Activated effector memory CD4-positive, alpha-beta T cell treated with Interleukin-2 at 50 U/mL for 16 hours (primary cell): ENCODE measurements around the gene GALNT11.
"Not testable (repeated sequence)": the region's sequence is repeated elsewhere in the genome, so short reads cannot be mapped to it uniquely, and the experiment has no call there.

Experiments
- DNase-seq: peaks from one replicate; pipeline ENCODE4 v3.0.0-alpha.2; 2020

GALNT11 gene

GRCh38 chr7:152027491-152028365, 2.3 kb downstream of the GALNT11 start:
- not testable (repeated sequence) for DNase-seq

DNA sequence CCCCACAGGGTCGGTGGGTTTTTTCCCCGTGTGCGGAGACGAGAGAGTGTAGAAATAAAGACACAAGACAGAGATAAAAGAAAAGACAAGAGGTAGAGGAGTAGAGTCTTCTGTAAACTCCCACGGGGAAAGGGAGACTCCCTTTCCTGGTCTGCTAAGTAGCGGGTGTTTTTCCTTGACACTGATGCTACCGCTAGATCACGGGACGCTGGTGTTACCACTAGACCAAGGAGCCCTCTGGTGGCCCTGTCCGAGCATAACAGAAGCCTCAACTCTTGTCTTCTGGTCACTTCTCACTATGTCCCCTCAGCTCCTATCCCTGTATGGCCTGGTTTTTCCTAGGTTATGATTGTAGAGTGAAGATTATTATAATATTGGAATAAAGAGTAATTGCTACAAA, 4.6 kb downstream of the GALNT11 start:
- not testable (repeated sequence) for DNase-seq

DNA sequence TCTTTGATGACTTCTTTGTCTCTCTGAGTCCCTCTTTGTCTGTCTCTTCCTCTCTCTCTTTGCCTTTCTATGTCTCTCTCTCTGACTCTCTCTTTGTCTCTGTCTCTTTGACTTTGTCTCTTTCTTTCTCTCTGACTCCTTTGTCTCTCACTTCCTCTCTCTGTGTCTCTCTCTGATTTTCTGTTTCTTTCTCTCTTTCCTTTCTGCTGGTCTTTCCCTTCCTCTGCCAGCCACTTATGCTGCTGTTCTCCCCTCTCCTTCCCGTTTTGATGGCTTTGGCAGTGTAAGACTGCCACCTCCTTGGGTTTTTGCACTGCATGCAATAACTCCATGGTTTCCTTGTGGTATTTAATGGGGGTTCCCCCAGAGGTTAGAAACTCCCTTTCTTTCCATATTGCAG, 5.2 kb downstream of the GALNT11 start:
- not testable (repeated sequence) for DNase-seq

GRCh38 chr7:152035817-152036216, 10.3 kb downstream of the GALNT11 start:
- no peak for DNase-seq

DNA sequence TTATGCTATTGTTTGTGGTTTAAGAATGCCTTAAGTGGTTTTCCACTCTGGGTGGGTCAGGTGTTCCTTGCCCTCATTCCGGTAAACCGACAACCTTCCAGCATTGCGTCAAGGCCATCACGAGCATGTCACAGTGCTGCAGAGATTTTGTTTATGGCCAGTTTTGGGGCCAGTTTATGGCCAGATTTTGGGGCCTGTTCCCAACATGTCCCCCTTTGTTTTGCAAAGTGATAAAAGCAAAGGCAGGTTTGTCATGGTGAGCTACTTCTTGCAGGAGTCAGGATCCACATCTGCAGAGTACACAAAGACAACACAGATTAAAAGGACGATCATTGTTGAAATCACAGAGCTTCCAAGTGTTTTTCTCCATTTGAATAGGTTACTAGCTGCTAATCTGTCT, 12.9 kb downstream of the GALNT11 start:
- DNase-seq: not testable (repeated sequence)

GRCh38 chr7:152043086-152043485, 17.6 kb downstream of the GALNT11 start:
- DNase-seq: not testable (repeated sequence)

- not testable (repeated sequence) for DNase-seq
Observed at GRCh38 chr7:152044909-152045308, 19.4 kb downstream of the GALNT11 start.

GRCh38 chr7:152046531-152046930, 21.1 kb downstream of the GALNT11 start:
- no peak for DNase-seq

DNA sequence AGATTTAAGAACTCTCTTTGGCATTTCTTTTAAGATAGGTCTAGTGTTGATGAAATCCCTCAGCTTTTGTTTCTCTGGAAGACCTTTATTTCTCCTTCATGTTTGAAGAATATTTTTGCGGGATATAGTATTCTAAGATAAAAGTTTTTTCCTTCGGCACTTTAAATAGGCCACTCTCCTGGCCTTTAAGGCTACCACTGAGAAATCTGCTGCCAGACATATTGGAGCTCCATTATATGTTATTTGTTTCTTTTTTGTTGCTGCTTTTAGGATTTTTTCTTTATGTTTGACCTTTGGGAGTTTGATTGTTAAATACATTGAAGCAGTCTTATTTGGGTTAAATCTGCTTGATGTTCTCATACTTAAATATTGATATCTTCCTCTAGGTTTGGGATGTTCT, 22.6 kb downstream of the GALNT11 start:
- DNase-seq: no peak

GRCh38 chr7:152050547-152050971, 25.1 kb downstream of the GALNT11 start:
- DNase-seq: no peak

DNA sequence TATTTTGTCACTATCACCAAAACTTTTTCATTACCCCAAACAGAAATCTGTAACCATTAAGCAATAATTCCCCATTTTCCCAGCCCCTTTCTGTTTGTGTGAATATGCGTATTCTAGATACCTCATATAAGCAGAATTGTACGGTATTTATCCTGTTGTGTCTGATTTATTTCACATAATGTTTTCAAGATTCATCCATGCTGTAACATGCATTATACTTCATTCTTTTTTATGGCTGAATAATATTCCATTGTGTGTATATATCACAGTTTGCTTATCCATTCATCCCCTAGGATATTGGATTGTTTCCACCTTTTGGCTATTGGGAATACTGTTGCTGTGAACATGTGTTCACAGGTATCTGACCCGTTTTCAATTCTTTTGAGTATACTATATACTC, 26.5 kb downstream of the GALNT11 start:
- DNase-seq: no peak

- no peak for DNase-seq
Observed at GRCh38 chr7:152052771-152053170, 27.3 kb downstream of the GALNT11 start.

- no peak for DNase-seq
Observed at GRCh38 chr7:152054367-152055230, 29.1 kb downstream of the GALNT11 start.

DNA sequence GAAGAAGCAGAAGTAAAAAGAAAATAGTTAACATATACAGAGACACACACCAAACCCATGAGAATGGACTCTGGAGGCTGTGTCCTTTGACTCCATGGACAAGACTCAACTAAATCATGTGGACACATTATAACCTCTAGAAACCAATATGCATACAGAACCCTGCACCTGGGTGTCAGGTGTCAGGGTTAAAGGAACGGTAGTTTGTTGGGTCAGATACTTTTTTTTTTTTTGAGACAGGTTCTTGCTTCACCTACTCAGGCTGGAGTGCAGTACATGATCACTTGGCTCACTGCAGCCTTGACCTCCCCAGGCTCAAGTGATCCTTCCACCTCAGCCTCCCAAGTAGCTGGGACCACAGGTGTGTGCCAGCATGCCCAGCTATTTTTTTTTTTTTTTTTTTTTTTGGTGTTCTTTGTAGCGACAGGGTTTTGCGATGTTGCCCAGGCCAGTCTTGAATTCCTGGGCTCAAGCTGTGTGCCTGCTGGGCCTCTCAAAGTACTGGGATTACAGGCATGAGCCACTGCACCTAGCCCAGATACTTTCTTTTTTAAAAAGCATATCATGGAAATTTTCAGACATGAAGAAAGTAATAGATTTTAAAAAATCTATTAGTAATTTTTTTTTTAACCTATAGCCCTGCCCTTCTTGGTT, 31.3 kb downstream of the GALNT11 start:
- DNase-seq: no peak

DNA sequence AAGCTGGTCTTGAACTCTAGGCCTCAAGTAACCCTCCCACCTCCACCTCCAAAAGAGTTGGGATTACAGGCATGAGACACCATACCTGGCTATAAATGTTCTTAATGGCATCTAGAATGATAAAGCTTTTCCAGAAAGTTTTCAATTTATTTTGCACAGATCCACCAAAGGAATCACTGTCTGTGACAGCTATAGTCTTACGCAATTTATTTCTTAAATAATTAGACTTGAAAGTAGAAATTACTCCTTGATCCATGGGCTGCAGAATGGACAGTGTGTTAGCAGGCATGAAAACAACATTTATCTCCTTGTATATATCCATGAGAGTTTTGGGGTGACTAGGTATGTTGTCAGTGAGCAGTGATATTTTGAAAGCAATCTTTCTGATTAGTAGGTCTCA, 33.8 kb downstream of the GALNT11 start:
- no peak for DNase-seq

DNA sequence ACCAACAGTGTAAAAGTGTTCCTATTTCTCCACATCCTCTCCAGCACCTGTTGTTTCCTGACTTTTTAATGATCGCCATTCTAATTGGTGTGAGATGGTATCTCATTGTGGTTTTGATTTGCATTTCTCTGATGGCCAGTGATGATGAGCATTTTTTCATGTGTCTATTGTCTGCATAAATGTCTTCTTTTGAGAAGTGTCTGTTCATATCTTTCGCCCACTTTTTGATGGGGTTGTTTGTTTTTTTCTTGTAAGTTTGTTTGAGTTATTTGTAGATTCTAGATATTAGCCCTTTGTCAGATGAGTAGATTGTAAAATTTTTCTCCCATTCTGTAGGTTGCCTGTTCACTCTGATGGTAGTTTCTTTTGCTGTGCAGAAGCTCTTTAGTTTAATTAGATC, 35.6 kb downstream of the GALNT11 start:
- DNase-seq: not testable (repeated sequence)

GRCh38 chr7:152063192-152063591, 37.7 kb downstream of the GALNT11 start:
- DNase-seq: not testable (repeated sequence)

GRCh38 chr7:152063821-152064220, 38.3 kb downstream of the GALNT11 start:
- DNase-seq: not testable (repeated sequence)

DNA sequence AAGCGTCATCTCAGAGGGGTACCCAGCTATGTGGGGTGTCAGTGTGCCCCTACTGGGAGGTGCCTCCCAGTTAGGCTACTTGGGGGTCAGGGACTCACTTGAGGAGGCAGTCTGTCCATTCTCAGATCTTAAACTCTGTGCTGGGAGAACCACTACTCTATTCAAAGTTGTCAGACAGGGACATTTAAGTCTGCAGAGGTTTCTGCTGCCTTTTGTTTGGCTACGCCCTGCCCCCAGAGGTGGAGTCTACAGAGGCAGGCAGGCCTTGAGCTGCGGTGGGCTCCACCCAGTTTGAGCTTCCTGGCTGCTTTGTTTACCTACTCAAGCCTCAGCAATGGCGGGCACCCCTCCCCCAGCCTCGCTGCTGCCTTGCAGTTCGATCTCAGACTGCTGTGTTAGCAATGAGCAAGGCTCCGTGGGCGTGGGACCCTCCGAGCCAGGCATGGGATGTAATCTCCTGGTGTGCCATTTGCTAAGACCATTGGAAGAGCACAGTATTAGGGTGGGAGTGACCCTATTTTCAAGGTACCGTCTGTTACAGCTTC, 40.4 kb downstream of the GALNT11 start:
- not testable (repeated sequence) for DNase-seq

DNA sequence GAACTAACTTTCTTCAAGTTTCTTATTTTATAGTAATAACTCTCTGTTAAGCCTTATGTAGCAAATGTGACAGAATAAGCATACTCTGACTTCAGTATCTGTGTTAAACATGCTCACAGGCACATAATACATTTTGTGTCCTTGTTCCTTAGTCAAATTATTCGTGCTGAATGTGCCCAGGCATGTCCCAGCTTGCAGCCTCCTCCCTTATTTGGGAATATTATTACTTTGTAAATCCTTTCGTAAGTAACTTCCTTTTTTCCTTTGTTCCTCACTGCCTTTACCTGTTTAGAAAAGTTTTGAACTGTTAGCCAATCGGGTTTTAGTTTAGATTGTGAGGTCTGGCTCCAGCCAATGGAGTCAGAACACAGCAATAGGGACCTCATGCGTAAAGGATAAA, 46.9 kb downstream of the GALNT11 start:
- no peak for DNase-seq

DNA sequence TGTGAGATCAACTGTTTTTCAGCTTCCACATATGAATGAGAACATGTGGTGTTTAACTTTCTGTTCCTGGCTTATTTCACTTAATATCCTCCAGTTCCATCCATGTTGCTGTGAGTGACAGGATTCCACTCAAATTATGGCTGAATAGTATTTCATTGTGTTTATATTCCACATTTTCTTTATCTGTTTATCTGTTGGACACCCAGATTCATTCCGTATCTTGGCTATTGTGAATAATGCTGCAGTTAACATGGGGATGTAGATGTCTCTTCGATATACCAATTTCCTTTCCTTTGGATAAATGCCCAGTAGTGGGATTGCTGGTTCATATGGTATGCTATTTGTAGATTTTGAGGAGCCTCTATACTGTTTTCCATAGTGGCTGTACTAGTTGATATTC, 47.9 kb downstream of the GALNT11 start:
- no peak for DNase-seq

GRCh38 chr7:152074673-152075072, 49.2 kb downstream of the GALNT11 start:
- no peak for DNase-seq

- not testable (repeated sequence) for DNase-seq
Observed at GRCh38 chr7:152075379-152075778, 49.9 kb downstream of the GALNT11 start.
